ENCODE measurements around the gene ASB3.

- TF ChIP-seq, protein P1, sequence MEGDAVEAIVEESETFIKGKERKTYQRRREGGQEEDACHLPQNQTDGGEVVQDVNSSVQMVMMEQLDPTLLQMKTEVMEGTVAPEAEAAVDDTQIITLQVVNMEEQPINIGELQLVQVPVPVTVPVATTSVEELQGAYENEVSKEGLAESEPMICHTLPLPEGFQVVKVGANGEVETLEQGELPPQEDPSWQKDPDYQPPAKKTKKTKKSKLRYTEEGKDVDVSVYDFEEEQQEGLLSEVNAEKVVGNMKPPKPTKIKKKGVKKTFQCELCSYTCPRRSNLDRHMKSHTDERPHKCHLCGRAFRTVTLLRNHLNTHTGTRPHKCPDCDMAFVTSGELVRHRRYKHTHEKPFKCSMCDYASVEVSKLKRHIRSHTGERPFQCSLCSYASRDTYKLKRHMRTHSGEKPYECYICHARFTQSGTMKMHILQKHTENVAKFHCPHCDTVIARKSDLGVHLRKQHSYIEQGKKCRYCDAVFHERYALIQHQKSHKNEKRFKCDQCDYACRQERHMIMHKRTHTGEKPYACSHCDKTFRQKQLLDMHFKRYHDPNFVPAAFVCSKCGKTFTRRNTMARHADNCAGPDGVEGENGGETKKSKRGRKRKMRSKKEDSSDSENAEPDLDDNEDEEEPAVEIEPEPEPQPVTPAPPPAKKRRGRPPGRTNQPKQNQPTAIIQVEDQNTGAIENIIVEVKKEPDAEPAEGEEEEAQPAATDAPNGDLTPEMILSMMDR (IDR thresholded peaks at IDR 0.05), result no peak
- TF ChIP-seq POLR2A (IDR thresholded peaks at IDR 0.05), result no peak
Observed at GRCh38 chr2:53829273-53829979, 42.7 kb upstream of the ASB3 start.

All from thyroid gland (tissue), 4 donors.